ENCODE measurements around the gene MS4A4E. TPM values are rescaled to one million over a fixed set of nuclear protein-coding genes. Genes with fewer than 3 reads are reported as not detected.

Gene MS4A4E
- total and polyA plus RNA-seq, 2 of the 13 experiments (the other 11 are each of a cell fraction or from before 2014, with no cell fraction given): not detected

DNA sequence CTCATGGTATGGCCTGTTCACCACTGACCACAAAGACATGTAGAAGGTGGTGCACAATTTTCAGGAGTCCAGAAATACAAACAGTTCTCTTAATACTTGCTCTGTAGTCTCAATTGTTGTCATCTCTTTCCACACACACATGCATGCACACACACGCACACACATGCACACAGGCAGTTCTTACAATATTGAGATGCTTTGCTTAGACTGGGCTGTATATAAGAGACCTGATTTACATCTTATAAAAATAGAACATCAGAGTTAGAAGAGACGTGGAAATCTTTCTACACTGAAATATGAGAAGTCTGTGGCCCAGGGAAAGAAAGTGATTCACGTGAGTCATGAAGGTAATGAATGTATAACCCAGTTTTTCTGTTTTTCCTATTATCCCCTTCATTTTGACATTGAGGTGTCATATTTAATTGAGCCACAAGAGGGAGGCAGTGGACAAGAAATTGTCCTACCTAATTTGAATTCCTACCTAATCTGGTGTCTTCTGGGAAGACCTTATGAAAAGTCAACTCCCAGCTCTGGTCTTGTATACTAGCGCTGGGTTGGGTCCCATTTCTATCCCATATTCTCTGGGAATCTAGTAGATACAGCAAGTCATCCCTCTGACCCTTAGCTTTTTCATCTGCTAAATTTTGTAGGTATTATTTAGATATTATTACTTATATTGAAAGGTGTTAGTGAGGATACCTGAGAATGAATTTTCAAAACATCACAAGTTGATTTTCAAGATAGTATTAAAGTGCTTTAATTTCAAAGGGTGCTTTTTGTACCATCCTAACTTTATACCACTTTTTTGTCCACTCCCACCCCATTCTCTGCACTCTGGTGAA lies 22.7 kb upstream of the MS4A4E start (continued):
- TF ChIP-seq NR2C2 (CRISPR knock-in tag; IDR thresholded peaks at IDR 0.05; ENCODE audit: borderline replicate concordance) (no peak), NFATC3 (CRISPR knock-in tag; IDR thresholded peaks at IDR 0.05) (no peak), ZIK1 (CRISPR knock-in tag; IDR thresholded peaks at IDR 0.05; ENCODE audit: borderline replicate concordance, low read depth) (no peak), MED13 (CRISPR knock-in tag; IDR thresholded peaks at IDR 0.05) (no peak), MIXL1 (CRISPR knock-in tag; IDR thresholded peaks at IDR 0.05) (peak; percentile 82; the same call in 1 of the 2 replicates), SP2 (CRISPR knock-in tag; IDR thresholded peaks at IDR 0.05) (no peak), RARG (CRISPR knock-in tag; IDR thresholded peaks at IDR 0.05; ENCODE audit: low read depth) (no peak), HNRNPL (IDR thresholded peaks at IDR 0.05; ENCODE audit: low read depth, low read length) (no peak)
- TF ChIP-seq, protein P1, sequence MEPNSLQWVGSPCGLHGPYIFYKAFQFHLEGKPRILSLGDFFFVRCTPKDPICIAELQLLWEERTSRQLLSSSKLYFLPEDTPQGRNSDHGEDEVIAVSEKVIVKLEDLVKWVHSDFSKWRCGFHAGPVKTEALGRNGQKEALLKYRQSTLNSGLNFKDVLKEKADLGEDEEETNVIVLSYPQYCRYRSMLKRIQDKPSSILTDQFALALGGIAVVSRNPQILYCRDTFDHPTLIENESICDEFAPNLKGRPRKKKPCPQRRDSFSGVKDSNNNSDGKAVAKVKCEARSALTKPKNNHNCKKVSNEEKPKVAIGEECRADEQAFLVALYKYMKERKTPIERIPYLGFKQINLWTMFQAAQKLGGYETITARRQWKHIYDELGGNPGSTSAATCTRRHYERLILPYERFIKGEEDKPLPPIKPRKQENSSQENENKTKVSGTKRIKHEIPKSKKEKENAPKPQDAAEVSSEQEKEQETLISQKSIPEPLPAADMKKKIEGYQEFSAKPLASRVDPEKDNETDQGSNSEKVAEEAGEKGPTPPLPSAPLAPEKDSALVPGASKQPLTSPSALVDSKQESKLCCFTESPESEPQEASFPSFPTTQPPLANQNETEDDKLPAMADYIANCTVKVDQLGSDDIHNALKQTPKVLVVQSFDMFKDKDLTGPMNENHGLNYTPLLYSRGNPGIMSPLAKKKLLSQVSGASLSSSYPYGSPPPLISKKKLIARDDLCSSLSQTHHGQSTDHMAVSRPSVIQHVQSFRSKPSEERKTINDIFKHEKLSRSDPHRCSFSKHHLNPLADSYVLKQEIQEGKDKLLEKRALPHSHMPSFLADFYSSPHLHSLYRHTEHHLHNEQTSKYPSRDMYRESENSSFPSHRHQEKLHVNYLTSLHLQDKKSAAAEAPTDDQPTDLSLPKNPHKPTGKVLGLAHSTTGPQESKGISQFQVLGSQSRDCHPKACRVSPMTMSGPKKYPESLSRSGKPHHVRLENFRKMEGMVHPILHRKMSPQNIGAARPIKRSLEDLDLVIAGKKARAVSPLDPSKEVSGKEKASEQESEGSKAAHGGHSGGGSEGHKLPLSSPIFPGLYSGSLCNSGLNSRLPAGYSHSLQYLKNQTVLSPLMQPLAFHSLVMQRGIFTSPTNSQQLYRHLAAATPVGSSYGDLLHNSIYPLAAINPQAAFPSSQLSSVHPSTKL (CRISPR knock-in tag; IDR thresholded peaks at IDR 0.05): no peak

Measured in HepG2 (cell line).